GM21515 (cell line): Measurements from ENCODE around the gene ARHGAP22.

Experiments
- ATAC-seq: cut with Tn5 transposase; IDR thresholded peaks from one replicate; pipeline ENCODE4 v1.9.1; 2021; ENCODE audit not compliant: unreplicated experiment

Gene ARHGAP22

GRCh38 chr10:48501787-48502771, 102.8 kb downstream of the ARHGAP22 start:
- ATAC-seq, result no peak

- no peak for ATAC-seq
Observed at GRCh38 chr10:48501226-48501625, 103.6 kb downstream of the ARHGAP22 start.

- ATAC-seq, result no peak
Observed at GRCh38 chr10:48500771-48501170, 104.1 kb downstream of the ARHGAP22 start.

- no peak for ATAC-seq
Observed at GRCh38 chr10:48498940-48499510, 105.8 kb downstream of the ARHGAP22 start.

- ATAC-seq, result no peak
Observed at GRCh38 chr10:48497780-48498770, 106.8 kb downstream of the ARHGAP22 start.

GRCh38 chr10:48496831-48497779, 107.8 kb downstream of the ARHGAP22 start:
- ATAC-seq, result no peak

GRCh38 chr10:48496105-48496830, 108.6 kb downstream of the ARHGAP22 start:
- ATAC-seq, result no peak

- ATAC-seq, result no peak
Observed at GRCh38 chr10:48495282-48496045, 109.4 kb downstream of the ARHGAP22 start.

- ATAC-seq, result no peak
Observed at GRCh38 chr10:48494611-48495010, 110.3 kb downstream of the ARHGAP22 start.

- ATAC-seq, result no peak
Observed at GRCh38 chr10:48494073-48494472, 110.8 kb downstream of the ARHGAP22 start.

GRCh38 chr10:48493083-48493871, 111.6 kb downstream of the ARHGAP22 start:
- ATAC-seq, result no peak

GRCh38 chr10:48492201-48492600, 112.7 kb downstream of the ARHGAP22 start:
- no peak for ATAC-seq

GRCh38 chr10:48491392-48492139, 113.3 kb downstream of the ARHGAP22 start:
- no peak for ATAC-seq

GRCh38 chr10:48490946-48491345, 113.9 kb downstream of the ARHGAP22 start:
- ATAC-seq, result no peak

GRCh38 chr10:48490571-48490940, 114.3 kb downstream of the ARHGAP22 start:
- no peak for ATAC-seq

- ATAC-seq, result no peak
Observed at GRCh38 chr10:48489099-48489498, 115.8 kb downstream of the ARHGAP22 start.

- no peak for ATAC-seq
Observed at GRCh38 chr10:48487244-48487643, 117.6 kb downstream of the ARHGAP22 start.
